ENCODE results near the gene S1PR5.
A peak's percentile ranks its signal among the peaks of the same experiment; 100 is the strongest.

The S1PR5 gene

DNA sequence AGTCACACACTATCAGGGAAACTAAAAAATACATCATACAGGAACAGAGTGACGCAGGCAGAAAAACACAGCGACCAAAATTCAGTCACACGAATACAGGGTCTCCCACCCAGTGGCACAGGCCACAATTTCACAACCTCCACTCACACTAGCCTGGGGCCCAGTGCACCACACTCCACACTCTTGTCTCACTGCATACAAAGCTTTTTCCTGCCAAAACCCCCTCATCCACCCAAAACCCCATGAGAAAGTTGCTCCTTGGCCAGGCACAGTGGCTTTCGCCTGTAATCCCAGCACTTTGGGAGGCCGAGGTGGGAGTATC is 1.2 kb downstream of the S1PR5 start:
- DNase-seq (ENCODE audit: low read depth): no peak

DNA sequence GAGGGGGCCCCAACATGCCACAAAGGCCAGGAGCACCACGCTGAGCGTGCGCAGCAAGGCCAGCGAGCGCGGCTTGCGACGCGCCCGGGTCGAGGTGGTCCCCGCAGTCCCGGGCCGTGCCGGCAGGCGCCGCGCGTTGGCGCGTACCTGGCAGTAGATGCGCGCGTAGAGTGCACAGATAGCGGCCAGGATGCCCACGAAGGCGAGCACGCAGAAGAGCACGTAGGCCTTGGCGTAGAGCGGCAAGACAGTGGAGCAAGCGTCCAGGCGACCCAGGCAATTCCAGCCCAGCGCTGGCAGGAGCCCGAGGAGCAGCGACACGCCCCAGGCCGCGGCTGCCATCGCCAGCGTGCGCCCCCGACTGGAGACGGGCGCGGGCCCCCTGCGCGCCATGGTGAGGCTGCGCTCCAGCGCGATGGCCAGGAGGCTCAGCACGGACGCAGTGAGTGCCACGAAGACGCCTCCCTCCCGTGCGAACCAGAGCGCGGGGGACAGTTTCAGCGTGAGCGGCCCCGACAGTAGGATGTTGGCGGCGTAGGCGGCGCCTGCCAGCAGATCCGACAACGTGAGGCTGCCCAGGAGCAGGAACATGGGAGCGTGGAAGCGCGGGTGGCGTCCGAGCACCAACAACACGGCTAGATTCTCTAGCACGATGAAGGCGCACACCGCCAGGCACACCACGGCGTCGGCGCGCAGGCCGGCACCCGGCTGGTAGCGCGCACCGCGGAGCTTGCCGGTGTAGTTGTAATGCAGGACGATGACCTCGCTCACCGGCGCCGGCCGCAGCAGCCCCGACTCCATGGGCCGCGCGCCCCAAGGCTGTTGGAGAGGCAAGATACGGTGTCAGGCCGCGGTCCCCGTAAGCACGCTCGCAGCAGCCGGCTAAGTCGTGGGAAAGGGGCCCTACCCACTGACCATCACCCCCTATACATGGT is 2.8 kb downstream of the S1PR5 start:
- no peak for DNase-seq (ENCODE audit: low read depth)

DNA sequence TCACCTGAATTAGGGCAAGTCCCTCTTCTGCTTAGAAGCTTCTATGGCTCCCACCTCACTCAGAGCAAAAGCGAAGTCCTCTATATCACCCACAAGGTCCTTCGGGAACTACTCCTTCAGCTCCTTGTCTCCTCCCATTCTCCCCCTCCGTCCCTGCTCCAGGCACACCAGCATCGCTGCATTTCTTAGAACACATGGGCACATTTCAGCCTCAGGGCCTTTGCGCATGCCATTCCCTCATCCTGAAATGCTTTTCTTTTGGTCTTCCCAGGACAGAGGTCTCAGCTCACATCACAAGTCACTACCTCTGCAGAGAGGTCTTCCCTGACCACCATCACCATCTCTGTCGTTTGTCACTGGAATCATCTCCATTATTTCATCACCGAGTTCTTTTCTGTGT is 4.0 kb downstream of the S1PR5 start:
- DNase-seq (ENCODE audit: low read depth): no peak

DNA sequence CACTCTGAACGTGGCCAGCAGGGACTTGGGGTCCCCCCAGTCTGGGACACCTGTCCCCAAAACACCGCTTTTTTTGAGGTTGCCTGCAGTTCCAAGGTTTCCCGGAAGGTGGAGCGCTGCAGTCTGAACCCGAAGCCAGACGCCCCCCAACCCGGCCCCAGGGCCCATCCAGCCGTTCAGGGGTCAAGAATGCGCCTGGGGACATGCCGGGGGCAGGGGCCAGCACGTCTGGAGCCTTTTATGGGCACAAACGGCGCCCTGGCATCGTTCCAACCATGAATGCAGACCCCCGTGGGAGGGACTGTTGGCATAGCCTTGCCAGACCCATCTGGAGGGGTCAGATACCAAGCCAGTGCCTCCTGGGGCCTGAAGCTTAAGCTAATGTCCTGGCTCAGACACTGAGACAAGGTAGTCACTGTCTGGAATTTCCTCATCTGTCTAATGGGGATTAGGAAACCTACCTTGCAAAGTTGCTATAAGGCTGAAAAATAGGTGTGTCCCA is 6.9 kb downstream of the S1PR5 start:
- peak; percentile 44 for DNase-seq (ENCODE audit: low read depth)

DNA sequence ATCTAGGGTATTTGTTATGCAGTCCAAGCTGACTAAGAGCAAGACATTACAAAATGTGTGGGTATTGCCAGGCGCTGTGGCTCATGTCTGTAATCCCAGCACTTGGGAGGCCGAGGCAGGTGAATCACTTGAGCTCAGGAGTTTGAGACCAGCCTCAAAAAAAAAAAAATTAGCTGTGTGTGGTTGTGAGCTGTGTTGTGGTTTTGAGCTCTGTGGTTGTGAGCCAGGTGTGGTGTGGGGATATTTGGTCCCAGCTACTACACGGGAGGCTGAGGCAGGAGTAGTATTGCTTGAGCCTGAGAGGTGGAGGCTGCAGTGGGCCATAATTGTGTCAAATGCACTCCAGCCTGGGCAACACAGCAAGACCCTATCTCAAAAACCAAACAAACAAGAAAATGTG is 8.5 kb downstream of the S1PR5 start:
- no peak for DNase-seq (ENCODE audit: low read depth)

DNA sequence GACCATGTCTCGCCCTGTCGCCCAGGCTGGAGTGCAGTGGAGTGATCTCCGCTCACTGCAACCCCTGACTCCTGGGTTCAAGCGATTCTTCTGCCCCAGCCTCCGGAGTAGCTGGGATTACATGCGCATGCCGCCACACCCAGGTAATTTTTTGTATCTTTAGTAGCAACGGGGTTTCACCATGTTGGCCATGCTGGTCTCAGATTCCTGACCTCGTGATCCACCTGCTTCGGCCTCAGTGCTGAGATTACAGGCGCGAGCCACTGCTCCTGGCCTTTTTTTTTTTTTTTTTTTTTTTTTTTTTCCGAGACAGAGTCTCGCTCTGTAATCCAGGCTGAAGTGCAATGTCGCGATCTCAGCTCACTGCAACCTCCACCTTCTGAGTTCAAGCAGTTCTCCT is 9.2 kb downstream of the S1PR5 start:
- DNase-seq (ENCODE audit: low read depth): no peak

DNA sequence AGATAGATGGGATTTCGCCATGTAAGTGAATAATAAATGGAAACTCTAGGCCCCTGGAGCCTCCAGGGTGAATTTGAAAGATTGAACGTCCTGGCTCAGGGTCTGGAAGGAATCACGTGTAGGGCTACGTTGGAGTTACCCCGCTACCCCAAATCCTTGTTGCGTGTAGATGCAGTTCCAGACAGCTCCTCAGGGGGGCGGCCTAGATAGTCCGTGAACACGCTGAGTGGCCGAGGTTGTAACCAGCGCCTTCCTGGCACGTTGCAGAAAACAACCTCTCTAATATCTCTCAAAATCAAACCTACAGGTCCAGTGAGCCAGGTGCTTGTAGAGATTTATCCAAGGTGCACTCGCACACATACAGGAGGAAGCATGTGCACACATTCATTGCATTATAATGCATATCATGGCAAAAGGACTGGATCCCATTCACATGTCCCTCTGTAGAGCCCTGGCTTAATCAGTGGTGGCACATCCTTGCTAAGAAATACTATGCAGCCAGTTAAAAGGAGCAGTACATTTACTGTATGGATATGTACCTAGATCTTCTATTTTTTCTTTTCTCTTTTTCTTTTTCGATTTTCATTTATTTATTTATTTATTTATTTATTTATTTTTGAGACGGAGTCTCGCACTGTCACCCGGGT is 11.5 kb downstream of the S1PR5 start:
- peak; percentile 79 for DNase-seq (ENCODE audit: low read depth)

DNA sequence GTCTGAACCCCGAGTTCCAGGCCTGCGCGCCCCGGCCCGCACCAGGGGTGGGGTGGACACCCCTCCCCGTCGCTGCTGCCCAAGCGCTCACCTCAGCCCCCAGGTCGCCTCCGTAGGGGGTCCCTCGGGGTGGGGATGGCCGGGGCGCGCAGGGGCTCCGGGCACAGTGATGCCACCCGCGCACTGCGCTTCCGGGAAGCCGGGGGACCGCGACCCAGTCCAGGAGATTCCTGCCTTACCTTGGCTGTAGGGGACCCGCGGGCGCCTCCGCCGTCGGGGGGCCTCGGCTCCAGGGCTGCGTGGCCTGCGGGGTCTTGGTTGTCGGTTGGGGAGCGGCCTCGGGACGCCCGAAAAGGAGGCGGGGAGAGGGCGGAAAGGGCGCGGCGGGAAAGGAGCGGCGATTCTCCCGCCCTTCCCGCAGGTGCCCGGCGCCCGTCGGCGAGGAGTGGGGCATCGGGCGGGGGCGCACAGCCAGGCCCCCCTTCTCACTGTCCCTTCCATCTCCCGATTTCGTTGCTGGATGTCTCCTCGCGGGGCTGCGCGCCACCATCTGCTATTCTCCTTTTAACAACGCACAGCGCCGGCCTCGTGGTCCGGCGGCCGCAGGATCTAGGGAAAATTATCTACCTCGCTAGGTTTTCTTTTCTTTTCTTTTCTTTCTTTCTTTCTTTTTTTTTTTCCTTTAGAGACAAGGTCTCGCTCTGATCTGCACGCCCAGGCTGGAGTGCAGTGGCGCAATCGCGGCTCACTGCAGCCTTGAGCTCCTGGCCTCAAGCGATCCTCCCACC is 14.1 kb downstream of the S1PR5 start, which contains the start of gene KEAP1:
Gene KEAP1 (minus strand): TSS at position 355 of the 788 bp plus-strand sequence. CDS start 3,323 bp downstream, outside the sequence.
- DNase-seq (ENCODE audit: low read depth): no peak

DNA sequence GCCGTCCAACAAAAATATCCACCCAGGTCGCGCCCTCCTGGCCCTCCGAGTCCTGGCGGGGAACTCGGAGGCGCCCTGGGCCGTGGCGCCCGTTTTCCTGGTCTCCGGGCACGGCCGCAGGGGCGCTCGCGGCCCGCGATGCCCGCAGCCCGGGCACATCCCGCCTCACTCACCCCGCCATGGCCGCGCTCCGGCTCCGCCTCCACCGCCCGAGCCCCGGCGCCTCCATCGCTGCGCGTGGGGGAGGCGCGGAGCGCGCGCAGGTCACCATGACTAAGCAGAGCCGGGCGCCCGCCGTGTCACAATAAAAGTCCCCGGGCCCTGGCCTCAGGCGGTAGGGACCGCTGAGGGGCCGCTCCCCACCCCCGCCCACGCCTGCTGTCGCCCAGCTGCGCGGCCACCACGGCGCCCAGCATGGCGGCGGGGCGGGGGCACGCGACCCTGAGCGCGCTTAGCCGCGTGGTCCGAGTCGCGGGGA is 14.7 kb downstream of the S1PR5 start:
- peak; percentile 76 for DNase-seq (ENCODE audit: low read depth)

DNA sequence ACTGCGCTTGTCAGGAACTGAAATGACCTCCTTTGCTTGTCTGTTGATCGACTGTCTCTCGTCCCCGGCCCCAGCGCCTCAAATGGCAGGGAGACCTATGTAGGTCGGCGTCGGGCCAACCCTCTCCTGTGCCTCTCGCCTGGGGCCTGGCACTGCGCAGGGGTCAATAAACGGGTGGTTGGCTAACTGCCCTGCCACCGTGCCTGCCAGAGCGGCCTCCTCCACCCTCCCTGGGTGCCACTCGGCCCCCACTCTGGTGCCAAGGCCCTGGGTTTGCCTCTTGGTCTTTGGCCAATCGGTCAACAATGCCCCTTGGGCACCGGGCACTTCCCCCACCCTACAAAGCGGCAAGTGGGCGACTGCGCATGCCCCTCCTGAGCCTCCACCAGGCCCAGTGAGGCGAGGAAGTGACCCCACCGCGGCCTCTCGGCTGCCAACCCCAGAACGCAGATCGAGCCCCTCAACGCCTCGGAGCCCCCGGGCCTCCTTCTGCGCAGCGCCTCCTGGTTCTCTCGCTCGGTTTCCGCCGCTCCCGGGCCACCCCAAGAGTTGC is 15.2 kb downstream of the S1PR5 start:
- DNase-seq (ENCODE audit: low read depth): no peak

DNA sequence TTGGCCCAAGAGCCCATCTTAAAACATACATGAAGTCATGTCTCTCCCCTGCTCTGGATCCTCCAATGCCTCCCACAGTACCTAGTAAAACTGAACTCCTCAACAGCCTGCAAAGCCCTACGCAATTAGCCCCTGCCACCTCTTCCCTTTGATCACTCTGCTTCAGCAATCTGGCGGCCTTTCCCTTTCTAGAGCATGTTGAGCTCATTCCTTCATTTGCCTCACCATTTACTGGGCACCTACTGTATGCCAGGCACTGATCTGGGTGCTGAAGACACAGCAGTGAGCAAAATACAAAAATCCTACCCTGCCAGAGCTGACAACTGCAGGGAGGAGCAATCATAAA is 17.0 kb downstream of the S1PR5 start:
- DNase-seq (ENCODE audit: low read depth): no peak

DNA sequence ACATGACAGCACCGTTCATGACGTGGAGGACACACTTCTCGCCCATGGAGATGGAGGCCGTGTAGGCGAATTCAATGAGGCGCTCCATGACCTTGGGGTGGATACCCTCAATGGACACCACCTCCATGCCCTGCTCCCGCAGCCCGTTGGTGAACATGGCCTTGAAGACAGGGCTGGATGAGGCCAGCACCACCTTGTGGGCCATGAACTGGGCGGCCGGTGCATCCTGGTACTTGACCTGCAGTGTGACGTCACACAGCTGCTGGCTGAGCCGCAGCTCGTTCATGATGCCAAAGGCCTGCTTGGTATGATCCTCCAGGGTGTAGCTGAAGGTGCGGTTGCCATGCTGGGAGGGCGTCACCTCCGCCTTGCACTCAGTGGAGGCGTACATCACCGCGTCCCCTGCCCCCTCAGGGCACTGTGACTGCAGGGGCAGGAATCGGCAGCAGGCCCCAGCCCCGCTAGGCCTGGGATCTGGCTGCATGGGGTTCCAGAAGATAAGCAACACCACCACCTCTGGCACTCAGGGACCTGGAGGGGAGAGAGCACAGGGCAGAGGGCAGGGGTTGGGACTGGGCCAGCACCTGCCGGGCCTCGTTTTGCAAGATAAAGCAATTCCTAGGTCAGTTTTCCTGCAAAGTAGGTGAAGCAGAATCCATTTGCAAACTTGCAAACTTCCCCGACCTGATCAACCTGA is 17.5 kb downstream of the S1PR5 start:
- no peak for DNase-seq (ENCODE audit: low read depth)

DNA sequence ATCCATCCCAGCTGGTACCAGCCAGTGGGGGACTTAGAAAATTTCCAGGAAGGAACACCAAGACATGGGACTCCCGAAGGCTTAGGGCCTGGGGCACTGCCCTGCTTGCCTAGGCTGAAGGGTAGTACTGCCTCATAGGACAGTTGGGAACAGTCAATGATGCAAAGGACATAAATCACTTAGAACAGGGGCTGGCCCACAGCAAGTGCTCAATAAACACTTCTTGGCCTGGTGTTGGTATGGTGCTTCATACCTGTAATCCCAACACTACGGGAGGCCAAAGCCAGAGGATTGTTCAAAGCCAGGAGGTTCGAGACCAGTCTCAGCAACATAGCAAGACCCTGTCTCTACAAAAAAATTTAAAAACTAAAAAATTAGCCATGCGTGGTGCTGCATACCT is 19.9 kb downstream of the S1PR5 start:
- no peak for DNase-seq (ENCODE audit: low read depth)

DNA sequence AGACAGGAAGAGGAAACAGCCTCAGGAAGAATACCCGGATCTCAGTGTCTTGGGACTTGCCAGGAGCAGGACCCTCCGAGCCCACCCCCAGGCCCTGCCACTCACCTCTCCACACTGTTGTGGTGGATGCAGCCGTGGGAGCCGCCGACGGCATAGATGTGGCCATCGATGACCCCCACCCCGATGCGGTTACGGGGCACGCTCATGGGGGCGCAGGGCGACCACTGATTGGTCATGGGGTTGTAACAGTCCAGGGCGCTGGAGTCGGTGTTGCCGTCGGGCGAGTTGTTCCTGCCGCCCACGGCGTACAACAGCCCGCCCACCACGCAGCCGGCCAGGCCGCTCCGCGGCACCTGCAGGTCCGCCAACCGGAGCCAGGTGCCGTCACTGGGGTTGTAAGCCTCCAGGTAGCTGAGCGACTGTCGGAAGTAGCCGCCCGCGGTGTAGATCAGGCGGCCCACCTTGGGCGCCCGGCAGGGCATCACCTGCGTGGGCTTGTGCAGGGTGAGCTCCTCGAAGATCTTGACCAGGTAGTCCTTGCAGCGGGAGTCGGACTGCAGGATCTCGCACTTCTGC is 25.7 kb downstream of the S1PR5 start:
- DNase-seq (ENCODE audit: low read depth): no peak

DNA sequence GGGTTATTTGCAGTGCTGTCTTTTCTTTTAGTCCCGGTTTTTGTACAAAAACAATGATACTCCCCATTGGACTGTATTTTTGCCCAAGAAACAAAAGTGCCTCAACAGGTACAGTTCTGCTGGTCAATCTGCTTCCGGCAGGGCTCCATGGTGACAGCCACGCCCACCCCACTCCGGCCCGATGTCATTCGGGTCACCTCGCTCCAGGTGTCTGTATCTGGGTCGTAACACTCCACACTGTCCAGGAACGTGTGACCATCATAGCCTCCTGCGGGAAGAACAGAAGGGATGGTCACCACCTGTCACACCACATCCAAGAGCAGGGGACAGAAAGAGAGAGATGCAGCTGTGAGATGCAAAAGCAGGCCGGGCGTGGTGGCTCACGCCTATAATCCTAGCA is 30.7 kb downstream of the S1PR5 start:
- DNase-seq (ENCODE audit: low read depth): no peak

DNA sequence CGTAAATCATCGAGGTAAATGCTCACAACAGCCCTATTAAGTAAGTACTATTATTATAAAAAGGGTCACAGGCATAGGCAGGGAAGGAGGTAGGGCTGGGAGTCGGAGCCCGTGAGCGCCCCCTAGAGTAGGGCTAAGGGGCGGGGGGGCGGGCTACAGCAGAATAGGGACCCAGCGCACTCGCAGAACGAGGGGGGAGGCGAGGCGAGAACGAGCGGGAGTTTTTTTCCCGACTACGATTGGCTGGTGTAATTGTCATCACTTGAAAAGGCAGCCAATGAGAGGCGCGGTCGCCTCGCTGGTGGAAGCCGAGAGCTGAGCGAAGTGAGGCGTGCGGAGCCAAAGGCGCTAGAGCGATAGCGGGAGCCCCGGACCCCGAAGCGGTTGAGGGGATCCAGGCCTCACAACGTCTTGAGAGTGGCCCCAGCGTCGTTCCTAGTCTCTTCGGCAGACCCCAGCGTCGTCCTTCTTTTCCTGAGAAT is 38.3 kb downstream of the S1PR5 start:
- peak; percentile 73 for DNase-seq (ENCODE audit: low read depth)

DNA sequence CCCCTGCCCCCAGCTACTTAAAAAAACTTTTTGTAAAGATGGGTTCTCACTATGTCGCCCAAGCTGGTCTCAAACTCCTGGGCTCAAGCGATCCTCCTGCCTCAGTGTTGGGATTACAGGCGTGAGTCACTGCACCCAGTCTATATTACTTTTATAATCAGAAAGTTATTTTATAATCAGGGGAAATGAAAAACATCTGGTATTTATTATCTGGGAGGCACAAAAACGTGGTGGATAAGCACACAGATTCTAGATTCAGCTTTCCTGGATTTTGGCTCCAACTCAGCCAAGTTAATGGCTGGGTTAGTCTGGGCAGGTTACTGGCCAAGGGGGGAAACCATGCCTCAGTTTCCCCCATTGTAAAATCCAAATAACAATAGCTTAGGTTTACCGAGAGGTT is 38.8 kb downstream of the S1PR5 start:
- no peak for DNase-seq (ENCODE audit: low read depth)

DNA sequence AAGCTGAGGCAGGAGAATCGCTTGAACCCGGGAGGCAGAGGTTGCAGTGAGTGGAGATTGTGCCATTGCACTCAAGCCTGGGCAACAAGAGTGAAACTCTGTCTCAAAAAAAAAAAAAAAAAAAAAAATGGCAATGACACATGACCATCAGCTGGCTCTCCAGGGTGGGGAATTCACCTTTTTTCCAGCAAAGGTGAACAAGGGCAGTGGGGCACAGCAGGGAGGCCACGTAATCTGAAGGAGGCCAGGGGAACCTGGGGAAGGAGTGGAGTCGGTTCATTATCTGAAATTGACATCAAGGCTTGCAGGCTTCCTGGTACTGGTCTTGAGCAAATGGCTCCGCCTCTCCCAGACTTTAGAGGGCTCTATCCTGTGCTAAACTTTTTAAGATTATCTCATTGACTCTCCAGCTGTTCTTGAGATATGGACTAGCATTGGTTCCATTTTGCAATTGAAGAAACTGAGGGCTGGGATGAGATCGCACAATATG is 42.2 kb downstream of the S1PR5 start:
- DNase-seq (ENCODE audit: low read depth): no peak

DNA sequence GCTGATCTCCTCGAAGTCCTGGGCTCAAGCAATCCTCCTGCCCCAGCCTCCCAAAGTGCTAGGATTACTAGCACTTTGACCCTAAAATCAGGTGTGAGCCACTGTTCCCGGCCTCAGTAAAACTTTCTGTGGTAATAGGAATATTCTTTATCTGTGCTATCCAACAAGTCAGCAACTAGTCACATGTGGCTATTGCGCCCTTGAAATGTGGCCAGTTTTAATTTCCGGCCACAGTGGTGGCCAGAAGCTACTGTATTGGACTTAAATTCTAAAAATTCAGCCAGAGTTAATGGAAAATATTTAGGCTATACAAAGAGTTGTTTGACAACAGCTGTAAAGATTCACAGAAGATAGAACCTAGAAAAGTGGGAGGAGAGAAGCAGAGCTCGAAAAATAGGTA is 44.1 kb downstream of the S1PR5 start:
- no peak for DNase-seq (ENCODE audit: low read depth)

DNA sequence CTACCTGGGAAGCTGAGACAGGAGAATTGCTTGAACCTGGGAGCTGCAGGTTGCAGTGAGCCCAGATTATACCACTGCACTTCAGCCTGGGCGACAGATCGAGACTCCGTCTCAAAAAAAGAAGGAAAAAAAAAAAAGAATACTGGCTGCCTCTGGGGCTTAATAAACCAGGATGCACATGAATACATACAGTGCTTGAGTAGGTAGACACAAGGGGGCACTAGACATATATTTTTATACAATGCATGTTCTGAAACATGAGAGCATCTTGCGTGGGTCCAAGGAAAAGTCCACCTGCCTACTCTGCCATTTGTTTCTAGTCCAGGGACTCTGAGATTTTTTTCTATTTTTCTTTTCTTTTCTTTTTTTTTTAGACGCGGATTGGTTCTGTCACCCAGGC is 45.3 kb downstream of the S1PR5 start:
- no peak for DNase-seq (ENCODE audit: low read depth)

DNA sequence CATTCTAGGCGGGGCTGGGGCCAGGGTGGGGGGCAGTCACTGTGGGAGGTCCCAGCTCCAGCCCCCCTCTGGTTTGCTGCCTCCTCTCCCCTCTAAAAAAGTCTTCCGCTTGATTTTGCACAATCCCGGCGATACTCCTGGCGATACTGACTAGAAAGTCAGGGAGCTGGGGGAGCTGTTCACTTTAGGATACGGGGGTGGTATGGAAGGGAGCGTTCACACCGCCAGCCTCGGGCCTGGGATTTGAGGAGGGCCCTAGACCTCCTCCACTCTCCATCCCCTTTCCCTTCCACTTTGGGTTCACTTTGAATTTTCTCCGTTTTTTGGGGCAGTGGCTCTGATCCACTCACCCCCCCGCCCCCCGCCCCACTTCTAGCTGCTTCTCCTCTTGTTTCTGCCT is 49.1 kb downstream of the S1PR5 start:
- no peak for DNase-seq (ENCODE audit: low read depth)
